NCI-H2227 (cell line): Measurements from ENCODE around the gene ZNF527.
"Not testable (repeated sequence)": the region's sequence is repeated elsewhere in the genome, so short reads cannot be mapped to it uniquely, and the experiment has no call there.

Source experiments
- DNase-seq: peaks from one replicate; lab custom pipeline; 2025; ENCODE audit not compliant: unreplicated experiment; lab: John Stamatoyannopoulos, UW

ZNF527 gene

GRCh38 chr19:37370880-37371661 lies at the start of gene ZNF527:
ZNF527 (plus strand) TSS chr19:37371099; CDS start chr19:37374199, 3,100 bp downstream.
- DNase-seq = peak; percentile 100

GRCh38 chr19:37329686-37330085 lies 41.2 kb upstream of the ZNF527 start:
- peak; percentile 62 for DNase-seq

- no peak for DNase-seq
Observed at GRCh38 chr19:37332839-37333238, 38.1 kb upstream of the ZNF527 start.

GRCh38 chr19:37333457-37333856 lies 37.4 kb upstream of the ZNF527 start:
- no peak for DNase-seq

- DNase-seq = peak; percentile 100
Observed at GRCh38 chr19:37334179-37335071, 36.5 kb upstream of the ZNF527 start.

GRCh38 chr19:37342753-37343152 lies 28.1 kb upstream of the ZNF527 start:
- DNase-seq = no peak

- DNase-seq = no peak
Observed at GRCh38 chr19:37346091-37346490, 24.8 kb upstream of the ZNF527 start.

- no peak for DNase-seq
Observed at GRCh38 chr19:37348060-37348459, 22.8 kb upstream of the ZNF527 start.

- DNase-seq = no peak
Observed at GRCh38 chr19:37353968-37354367, 16.9 kb upstream of the ZNF527 start.

GRCh38 chr19:37355901-37356300 lies 15.0 kb upstream of the ZNF527 start:
- no peak for DNase-seq

- DNase-seq = no peak
Observed at GRCh38 chr19:37361994-37362393, 8.9 kb upstream of the ZNF527 start.

GRCh38 chr19:37362733-37363132 lies 8.2 kb upstream of the ZNF527 start:
- no peak for DNase-seq

GRCh38 chr19:37370386-37370879 lies 466 bp upstream of the ZNF527 start:
- peak; percentile 91 for DNase-seq

GRCh38 chr19:37389234-37389633 lies 18.3 kb downstream of the ZNF527 start:
- no peak for DNase-seq

GRCh38 chr19:37391399-37391798 lies 20.5 kb downstream of the ZNF527 start:
- DNase-seq = not testable (repeated sequence)

- no peak for DNase-seq
Observed at GRCh38 chr19:37401078-37401477, 30.2 kb downstream of the ZNF527 start.

- no peak for DNase-seq
Observed at GRCh38 chr19:37403403-37403802, 32.5 kb downstream of the ZNF527 start.

GRCh38 chr19:37406140-37406846 lies 35.4 kb downstream of the ZNF527 start:
- DNase-seq = not testable (repeated sequence)

- DNase-seq = no peak
Observed at GRCh38 chr19:37412700-37413099, 41.8 kb downstream of the ZNF527 start.

GRCh38 chr19:37413313-37414084 lies 42.6 kb downstream of the ZNF527 start:
- DNase-seq = no peak
